GM12878 (cell line): Measurements from ENCODE around the gene LRP1B.

Source experiments
- CREB1 ChIP-seq: IDR thresholded peaks from 2 replicates; pipeline ENCODE4 v1.6.1; 2012; ENCODE audit warnings: low read depth, mild to moderate bottlenecking, inconsistent platforms
- EZH2 ChIP-seq: IDR thresholded peaks from 2 replicates; pipeline ENCODE4 v1.6.1; 2012; ENCODE audit warnings: low read depth, mild to moderate bottlenecking, control low read depth, inconsistent platforms, low read length, borderline replicate concordance; ENCODE audit not compliant: control insufficient read depth
- HDGF ChIP-seq: fragments of 450-650 bp; IDR thresholded peaks from 2 replicates; pipeline ENCODE4 v1.6.1; 2016; ENCODE audit warnings: antibody characterized with exemption
- POLR2A ChIP-seq: IDR thresholded peaks from 2 replicates; pipeline ENCODE4 v1.6.1; 2011; ENCODE audit warnings: low read depth, mild to moderate bottlenecking, low read length
- TF ChIP-seq, protein P1 (sequence below): fragments of 450-650 bp; IDR thresholded peaks from 2 replicates; pipeline ENCODE4 v1.6.1; 2014; ENCODE audit warnings: mild to moderate bottlenecking
- TF ChIP-seq, protein P2 (sequence below): IDR thresholded peaks from 2 replicates; pipeline ENCODE4 v1.6.1; 2012; ENCODE audit warnings: low read depth, low read length, improper control_type of control experiment

DNA sequence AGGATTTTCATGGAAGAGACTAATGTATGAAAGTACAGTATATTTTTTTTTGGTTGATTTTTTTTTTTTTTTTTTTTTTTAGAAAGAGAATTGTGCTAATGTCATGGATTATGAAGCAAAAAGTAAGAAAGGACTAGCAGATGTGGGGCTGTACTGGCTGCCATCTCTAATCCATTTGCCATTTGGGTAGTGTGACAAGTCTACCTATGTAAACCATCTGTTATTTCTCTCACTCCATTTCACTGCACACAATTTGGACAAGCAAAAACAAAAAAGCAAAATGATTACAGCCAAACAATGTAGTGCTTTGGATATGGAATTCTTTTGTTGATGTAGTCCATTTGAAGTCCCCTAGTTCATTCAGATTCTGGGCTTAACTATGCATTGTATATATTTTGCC, 1355.4 kb downstream of the LRP1B start:
- TF ChIP-seq POLR2A (no peak), EZH2 (no peak), CREB1 (no peak), HDGF (no peak)
- TF ChIP-seq, protein P1, sequence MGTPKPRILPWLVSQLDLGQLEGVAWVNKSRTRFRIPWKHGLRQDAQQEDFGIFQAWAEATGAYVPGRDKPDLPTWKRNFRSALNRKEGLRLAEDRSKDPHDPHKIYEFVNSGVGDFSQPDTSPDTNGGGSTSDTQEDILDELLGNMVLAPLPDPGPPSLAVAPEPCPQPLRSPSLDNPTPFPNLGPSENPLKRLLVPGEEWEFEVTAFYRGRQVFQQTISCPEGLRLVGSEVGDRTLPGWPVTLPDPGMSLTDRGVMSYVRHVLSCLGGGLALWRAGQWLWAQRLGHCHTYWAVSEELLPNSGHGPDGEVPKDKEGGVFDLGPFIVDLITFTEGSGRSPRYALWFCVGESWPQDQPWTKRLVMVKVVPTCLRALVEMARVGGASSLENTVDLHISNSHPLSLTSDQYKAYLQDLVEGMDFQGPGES, result no peak
- TF ChIP-seq, protein P2, sequence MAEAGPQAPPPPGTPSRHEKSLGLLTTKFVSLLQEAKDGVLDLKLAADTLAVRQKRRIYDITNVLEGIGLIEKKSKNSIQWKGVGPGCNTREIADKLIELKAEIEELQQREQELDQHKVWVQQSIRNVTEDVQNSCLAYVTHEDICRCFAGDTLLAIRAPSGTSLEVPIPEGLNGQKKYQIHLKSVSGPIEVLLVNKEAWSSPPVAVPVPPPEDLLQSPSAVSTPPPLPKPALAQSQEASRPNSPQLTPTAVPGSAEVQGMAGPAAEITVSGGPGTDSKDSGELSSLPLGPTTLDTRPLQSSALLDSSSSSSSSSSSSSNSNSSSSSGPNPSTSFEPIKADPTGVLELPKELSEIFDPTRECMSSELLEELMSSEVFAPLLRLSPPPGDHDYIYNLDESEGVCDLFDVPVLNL, result no peak
